ENCODE data around the gene PPP1R8.
"Not testable (repeated sequence)": the region's sequence is repeated elsewhere in the genome, so short reads cannot be mapped to it uniquely, and the experiment has no call there.

The PPP1R8 gene

DNA sequence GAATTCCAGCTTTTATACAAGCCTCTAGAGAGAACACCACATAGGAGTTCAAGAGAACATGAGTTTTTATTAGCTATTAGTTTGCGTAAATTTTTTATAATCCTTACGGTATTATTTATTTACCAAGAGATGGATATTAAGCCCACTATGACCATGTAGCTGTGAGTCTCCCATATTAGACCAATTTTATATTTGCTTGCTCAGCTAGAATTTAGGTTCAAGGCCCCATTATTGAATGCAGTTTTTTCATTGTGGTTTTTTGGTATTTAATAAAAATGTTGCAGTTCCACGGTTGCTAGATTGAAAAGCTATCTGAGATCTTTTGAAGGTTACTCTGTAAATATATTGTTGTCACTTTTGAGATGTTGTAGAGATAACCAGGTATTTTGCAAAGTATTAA is 2.9 kb downstream of the PPP1R8 start:
- no peak for DNase-seq

GRCh38 chr1:27835046-27835445 is 4.5 kb downstream of the PPP1R8 start:
- no peak for DNase-seq

GRCh38 chr1:27835501-27835900 is 4.9 kb downstream of the PPP1R8 start:
- no peak for DNase-seq

GRCh38 chr1:27849951-27850350 is 19.4 kb downstream of the PPP1R8 start:
- no peak for DNase-seq

DNA sequence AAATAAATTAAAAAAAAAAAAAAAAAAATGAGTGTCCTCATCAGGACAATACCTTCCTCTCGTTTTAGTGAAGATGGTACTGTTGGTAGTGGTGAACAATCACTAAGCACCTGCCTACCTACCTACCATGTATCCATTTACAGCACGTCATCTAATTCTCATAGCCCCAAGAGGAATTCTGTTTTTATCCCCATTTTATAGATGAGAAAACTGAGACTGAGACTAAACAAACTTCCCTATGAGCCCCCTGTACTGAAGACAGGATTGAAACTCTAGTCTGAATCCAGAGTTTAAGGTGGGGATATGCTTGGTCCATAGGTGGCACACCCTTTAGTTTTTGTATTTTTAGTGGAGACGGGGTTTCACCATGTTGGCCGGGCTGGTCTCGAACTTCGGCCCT is 24.5 kb downstream of the PPP1R8 start:
- DNase-seq: no peak

GRCh38 chr1:27856561-27857343 is 26.2 kb downstream of the PPP1R8 start:
- DNase-seq: no peak

DNA sequence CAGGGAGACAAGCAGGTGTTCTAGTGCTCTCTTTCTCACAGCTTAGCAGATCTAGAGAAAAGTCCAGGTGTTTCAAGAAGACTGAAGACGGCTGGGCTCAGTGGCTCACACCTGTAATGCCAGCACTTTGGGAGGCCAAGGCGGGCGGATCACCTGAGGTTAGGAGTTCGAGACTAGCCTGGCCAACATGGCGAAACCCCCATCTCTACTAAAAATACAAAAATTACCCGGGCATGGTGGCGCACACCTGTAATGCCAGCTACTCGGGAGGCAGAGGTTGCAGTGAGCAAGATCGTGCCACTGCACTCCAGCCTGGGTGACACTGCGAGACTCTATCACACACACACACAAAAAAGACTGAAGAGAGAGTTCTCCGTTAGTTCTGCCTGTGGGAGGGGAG is 27.0 kb downstream of the PPP1R8 start:
- not testable (repeated sequence) for DNase-seq

GRCh38 chr1:27858072-27858948 is 27.7 kb downstream of the PPP1R8 start:
- DNase-seq: peak; percentile 86

DNA sequence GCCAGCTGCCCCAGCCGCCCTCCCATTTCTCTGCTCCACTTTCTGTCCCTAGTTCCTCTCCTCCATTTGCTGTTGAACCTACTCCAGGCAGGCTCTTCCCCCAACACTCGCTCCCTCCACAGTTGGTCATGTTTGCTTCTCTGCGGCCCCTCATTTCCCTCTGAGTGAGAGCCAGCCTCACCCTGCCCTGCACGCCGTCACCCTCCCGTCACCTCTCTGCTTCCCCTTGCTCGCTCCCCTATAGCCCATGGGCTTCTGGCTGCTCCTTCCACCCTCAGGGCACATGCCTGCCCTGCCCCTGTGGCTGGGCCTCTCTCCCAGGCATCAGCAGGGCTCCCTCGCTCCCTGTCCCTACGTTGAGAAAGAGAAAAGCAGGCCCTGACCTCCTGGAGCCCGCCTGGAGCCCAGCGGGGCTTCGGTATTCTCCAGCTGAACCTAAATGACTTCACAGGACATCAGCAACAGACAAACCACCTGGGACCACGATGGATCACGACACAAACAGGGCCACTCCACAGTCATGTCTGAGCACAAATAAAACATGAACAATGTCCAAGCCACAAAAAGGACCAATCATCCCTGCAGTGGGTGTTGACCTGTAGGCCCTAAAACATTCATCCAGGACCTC is 28.5 kb downstream of the PPP1R8 start:
- DNase-seq: no peak

- DNase-seq: no peak
These were observed 30.9 kb downstream of the PPP1R8 start for GRCh38 chr1:27861436-27861835.

- no peak for DNase-seq
These were observed 31.4 kb downstream of the PPP1R8 start for GRCh38 chr1:27862004-27862403.

DNA sequence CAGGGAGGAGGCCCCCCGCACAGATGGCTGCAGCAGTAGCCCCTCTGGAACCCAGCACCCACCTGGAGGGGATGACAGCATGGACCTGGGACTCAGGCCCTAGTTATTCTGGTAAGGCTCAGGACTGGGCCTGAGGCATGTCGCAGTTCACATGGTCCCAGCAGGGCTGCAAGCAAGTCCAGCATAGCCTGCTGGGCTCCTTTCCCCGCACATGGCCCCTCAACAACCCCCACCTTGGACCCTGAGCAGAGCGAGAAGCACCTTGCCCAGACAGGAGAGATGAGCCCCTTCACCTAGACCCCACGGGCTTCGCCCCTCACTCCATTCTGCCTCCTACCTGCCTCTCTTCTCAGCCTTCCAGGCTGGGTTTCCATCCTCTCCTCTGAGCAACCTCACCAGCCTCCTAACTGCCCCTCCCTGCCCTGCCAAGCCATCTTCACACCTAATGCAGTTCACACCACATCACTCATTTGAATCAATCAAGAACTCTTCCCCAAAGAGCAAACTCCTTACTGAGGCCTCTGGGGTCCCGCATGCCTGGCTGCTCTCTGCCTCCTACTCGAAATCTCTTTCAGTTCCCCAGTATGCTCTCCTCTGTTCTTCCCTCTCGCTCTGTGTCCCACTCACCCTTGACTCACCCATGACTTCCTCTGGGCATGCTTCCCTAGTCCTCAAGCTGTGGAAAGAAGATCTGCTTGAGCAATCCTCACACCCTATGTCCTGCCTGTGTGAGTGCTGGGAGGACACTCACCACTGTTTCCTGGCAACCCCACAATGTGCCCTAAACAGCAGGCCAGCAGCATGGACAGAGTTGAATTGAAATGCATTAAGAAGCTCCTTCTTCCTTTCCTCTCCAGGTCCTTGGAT is 32.3 kb downstream of the PPP1R8 start:
- no peak for DNase-seq

DNA sequence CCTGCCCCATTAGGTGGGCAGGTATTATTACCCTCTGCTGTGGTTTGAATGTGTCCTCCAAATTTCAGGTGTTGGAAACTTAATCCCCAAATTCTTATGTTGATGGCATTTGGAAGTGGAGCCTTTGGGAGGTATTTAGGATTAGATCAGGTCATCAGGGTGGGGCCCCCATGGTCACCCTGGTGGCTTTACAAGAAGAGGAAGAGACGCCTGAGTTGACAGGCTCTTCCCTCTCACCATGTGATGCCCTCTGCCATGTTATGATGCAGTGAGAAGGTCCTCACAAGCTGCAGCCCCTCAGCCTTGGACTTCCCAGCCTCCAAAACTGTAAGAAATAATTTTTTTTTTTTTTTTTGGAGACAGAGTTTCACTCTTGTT is 32.9 kb downstream of the PPP1R8 start:
- no peak for DNase-seq

DNA sequence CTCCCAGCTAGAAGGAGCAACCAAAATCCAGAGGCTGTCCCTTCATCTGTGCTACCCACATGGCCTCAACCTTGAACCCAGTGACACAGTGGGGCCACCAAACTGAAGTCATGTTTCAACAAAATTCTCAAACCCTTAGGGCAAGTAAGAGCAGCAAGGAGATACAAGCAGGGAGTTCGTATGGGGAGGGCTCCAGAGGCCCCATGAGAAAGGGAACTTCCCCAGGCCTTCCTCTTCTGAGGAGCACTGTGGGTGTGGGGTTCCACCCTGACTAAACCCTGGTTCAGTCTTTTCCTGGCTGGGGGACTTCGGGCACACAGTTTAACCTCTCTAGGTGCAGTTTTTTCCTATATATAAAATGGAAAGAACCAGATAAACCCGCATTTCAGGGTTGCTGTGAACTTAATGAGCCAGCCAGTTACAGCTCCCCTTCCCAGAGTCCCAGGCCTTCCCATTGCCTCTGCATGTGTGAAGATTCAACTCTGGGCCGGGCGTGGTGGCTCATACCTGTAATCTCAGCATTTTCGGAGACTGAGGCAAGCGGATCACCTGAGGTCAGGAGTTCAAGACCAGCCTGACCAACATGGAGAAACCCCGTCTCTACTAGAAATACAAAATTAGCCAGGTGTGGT is 33.8 kb downstream of the PPP1R8 start:
- peak; percentile 51 for DNase-seq

GRCh38 chr1:27865821-27866220 is 35.2 kb downstream of the PPP1R8 start:
- DNase-seq: no peak

GRCh38 chr1:27868556-27868931 is 38.0 kb downstream of the PPP1R8 start:
- no peak for DNase-seq

DNA sequence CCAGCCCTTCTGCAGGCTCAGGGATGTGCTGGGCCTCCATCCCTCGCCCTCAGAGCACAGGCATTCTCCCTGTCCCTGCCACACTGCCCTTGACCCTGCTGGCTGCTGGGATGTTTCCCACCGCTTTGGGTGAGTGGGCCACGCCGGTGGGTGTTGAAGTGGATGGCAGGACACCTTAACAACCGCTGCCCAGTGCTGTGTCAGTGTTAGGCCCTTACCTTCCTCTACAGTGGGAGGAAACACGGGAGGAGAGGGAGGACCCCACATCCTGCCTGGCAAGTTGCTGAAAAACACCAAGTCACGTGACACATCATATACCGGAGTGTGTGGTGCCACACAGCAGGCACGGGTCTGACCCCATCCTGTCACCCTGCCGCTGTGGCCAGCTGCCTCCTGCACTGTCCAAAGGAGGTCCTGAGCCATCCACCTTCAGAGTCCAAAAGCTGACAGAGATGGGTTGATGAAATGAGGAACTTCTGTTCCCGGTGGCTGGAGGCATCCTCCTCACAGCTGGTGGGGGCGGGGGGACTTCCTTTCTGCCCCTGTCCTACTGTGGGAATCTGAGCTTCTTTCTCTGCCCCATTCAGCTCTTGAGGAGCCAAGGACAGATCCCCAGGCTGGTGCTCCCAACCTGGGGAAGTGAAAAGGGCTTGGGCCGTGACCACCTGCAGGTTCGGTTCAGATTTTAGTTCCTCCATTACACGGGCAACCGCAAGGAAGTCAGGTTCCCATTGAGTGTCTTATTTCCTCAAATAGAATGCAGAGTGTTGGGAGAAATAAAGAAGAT is 38.5 kb downstream of the PPP1R8 start:
- peak; percentile 66 for DNase-seq

DNA sequence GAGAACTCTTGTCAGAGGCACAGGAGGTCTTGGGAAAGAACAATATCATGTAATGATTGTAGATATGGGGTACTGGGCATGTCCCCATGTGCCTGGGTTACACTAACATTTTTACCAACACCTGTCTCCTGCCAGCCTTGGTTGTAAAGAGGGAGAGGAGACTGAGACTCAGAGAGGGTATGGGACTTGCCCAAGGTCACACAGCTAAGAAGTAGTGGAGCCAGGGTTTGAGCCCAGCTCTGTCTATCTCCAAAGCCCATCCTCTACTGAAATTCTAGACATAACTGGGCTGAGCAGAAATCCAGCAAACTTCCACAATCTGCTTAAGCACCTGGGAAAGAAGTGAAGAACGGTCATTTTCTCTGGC is 39.1 kb downstream of the PPP1R8 start:
- no peak for DNase-seq

DNA sequence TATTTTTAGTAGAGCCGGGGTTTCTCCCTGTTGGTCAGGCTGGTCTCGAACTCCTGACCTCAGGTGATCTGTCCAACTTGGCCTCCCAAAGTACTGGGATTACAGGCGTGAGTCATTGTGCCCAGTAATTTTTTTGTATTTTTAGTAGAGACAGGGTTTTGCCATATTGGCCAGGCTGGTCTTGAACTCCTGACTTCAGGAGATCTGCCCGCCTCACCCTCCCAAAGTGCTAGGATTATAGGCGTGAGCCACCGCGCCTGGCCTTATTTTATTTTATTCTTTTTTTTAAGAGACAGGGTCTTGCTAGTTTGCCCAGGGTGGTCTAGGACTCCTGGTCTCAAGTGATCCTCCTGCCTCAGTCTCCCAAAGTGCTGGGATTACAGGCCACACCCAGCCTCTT is 40.5 kb downstream of the PPP1R8 start:
- not testable (repeated sequence) for DNase-seq

DNA sequence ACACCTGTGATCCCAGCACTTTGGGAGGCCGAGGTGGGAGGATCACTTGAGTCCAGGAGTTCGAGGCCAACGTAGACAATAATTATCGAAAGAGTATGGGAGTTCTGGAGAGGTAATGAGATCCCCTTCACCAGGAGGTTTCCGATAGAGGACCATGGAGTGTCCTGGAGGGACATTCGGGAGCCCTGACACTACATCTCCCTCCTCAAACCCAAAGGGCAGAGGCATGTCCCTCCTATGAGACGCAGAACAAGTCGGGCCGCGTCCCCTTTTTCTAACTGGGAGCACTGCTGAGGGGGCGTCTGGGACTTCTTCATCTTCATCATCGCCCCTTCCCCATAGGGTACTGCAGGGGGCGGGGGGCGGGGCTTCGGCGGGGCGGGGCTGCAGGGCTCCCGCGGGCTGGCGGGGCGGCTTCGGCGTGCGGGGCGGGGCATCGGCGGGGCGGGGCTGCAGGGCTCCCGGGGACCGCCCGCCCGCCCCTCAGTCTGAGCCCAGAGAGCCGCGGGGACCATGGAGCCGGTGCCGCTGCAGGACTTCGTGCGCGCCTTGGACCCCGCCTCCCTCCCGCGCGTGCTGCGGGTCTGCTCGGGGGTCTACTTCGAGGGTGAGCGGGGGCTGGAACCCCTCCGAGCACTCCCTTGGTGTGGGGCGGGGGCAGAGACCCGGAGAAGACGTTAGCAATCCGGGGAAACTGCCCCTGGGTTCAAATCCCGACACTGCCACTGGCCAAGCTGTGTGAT is 41.6 kb downstream of the PPP1R8 start, which contains the start of gene THEMIS2:
TSS of gene THEMIS2 (plus strand) at position 486 of the 743 bp plus-strand sequence. CDS start at position 514, 28 bp downstream.
- peak; percentile 79 for DNase-seq
